ENCODE results near the gene AGBL3.

DNA sequence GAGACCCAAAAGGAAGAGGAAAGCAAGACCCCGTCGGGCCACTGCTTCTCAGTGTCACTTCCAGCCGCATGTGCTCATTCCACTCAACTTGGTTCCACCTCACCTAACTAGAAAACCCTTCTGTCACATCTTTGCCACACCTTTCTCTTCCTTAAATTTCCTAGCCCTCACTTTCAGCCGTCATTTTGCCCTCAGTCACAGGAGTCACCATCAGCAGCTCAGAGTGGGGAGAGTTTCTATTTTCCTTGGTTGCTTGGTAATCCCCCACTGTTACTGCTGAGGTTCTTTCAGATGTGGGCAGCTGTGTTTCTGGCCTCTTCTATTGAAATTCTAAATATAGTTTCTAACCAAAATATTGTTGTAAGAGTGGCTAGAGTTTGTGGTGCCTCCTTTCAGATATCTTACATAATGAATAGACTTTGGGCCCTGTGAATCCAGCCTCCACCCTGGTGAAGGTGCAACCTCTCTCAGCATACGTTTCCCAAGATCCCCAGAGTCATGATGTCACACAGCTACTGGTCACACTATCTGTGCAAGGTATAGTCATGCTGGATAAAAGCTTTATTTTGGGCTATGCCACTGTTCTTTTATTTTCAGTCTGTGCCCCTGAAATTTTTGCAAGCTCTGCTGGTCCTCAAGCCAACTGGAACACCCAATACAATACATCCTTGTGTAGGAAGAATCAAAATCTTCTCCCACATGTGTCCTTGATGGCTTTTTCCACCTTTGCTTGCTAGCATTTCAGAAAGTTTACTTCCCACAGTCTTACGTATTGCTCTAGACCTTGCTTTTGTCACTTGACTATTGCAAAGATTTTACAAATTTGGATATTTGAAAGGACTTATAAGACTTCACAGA, 9.2 kb downstream of the AGBL3 start:
- no peak for TF ChIP-seq BHLHE40 (IDR thresholded peaks at IDR 0.05; ENCODE audit: borderline replicate concordance)
- no peak for TF ChIP-seq FOXK2 (IDR thresholded peaks at IDR 0.05)
- no peak for TF ChIP-seq L3MBTL2 (conservative IDR thresholded peaks at IDR 0.05)
- TF ChIP-seq ELF4 (IDR thresholded peaks at IDR 0.05), result no peak
- TF ChIP-seq ARNT (IDR thresholded peaks at IDR 0.05), result no peak
- no peak for TF ChIP-seq TARDBP (IDR thresholded peaks at IDR 0.05)
- TF ChIP-seq ZNF384 (IDR thresholded peaks at IDR 0.05), result no peak
- no peak for TF ChIP-seq FOXM1 (IDR thresholded peaks at IDR 0.05; ENCODE audit: borderline replicate concordance)
- no peak for TF ChIP-seq NFRKB (IDR thresholded peaks at IDR 0.05)
- no peak for TF ChIP-seq SP1 (IDR thresholded peaks at IDR 0.05)

All from HEK293T (cell line).